ENCODE measurements around the gene NR2C2.

The NR2C2 gene

DNA sequence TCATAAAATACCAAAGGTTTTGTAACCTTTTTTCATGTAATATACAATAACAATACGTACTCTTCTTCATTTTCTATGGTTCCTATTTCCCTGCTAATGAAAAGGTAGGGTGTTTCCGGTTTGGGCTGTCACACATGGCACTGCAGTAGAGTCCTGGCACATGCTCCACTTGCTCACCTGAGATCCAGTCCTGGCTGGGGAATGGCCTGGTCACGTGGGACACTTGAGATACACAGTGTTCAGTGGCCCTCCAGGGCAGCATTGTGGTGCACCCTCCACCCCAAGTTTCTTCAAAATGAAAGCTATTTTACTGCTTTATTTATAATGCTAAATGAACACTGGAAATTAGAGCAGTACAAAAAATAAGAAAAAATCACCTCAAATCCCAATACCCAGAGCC is 94.6 kb downstream of the NR2C2 start:
- Histone ChIP-seq H3K4me2 (ENCODE audit: low read depth, low read length, poor library complexity, severe bottlenecking) (no peak overlapping the region), H4K20me1 (ENCODE audit: low read depth, low read length) (no peaks in the 10 kb centered on the region), H3K4me3 (ENCODE audit: insufficient read depth, low read length, poor library complexity, severe bottlenecking) (no peak overlapping the region), H3K9me2 (replicated peaks; ENCODE audit: insufficient read depth, low read length) (no peaks in the 10 kb centered on the region), H3K9ac (ENCODE audit: low read length) (no peak overlapping the region), H3K79me2 (ENCODE audit: insufficient read depth, low read length) (no peaks in the 10 kb centered on the region; the same call in 1 of the 2 replicates), H3F3A (ENCODE audit: insufficient read depth) (peaks cover 7% of the 10 kb centered on the region; the same call in 1 of the 2 replicates), H3K27me3 (ENCODE audit: low read length) (no peaks in the 10 kb centered on the region), H3K36me3 (ENCODE audit: low read length) (peaks cover 35% of the 10 kb centered on the region), H3K27ac (ENCODE audit: low read depth, low read length) (no peak overlapping the region), H3K9me3 (ENCODE audit: insufficient read depth, low read length) (no peaks in the 10 kb centered on the region), H2AFZ (ENCODE audit: low read depth, low read length, severe bottlenecking) (no peak overlapping the region)
- TF ChIP-seq, protein P1, sequence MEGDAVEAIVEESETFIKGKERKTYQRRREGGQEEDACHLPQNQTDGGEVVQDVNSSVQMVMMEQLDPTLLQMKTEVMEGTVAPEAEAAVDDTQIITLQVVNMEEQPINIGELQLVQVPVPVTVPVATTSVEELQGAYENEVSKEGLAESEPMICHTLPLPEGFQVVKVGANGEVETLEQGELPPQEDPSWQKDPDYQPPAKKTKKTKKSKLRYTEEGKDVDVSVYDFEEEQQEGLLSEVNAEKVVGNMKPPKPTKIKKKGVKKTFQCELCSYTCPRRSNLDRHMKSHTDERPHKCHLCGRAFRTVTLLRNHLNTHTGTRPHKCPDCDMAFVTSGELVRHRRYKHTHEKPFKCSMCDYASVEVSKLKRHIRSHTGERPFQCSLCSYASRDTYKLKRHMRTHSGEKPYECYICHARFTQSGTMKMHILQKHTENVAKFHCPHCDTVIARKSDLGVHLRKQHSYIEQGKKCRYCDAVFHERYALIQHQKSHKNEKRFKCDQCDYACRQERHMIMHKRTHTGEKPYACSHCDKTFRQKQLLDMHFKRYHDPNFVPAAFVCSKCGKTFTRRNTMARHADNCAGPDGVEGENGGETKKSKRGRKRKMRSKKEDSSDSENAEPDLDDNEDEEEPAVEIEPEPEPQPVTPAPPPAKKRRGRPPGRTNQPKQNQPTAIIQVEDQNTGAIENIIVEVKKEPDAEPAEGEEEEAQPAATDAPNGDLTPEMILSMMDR (IDR thresholded peaks at IDR 0.05; ENCODE audit: insufficient read depth, low read length, poor library complexity, severe bottlenecking), result no peak
- no peak for TF ChIP-seq EZH2phosphoT487 (conservative IDR thresholded peaks at IDR 0.05; ENCODE audit: low read length)

DNA sequence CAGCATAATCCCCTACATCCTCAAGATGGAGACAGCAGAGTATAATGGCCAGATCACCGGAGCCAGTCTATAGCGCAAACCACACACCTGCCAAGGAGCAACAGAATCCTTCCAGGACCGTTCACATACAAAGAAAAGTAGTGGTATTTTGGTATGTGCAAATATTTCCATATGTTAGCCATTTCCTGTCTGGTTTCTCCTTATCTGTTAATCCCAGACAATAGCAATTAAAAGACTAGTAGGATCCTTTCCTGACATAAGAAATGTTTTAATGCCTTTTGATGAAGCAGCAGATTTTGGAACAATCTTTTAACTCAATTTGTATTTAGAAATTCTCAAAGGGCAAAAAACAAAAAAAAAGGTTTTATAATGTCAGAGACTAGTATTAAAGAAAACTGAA is 95.6 kb downstream of the NR2C2 start:
- Histone ChIP-seq H3K4me2 (ENCODE audit: low read depth, low read length, poor library complexity, severe bottlenecking) (no peak overlapping the region), H3K27ac (ENCODE audit: low read depth, low read length) (no peak overlapping the region)

DNA sequence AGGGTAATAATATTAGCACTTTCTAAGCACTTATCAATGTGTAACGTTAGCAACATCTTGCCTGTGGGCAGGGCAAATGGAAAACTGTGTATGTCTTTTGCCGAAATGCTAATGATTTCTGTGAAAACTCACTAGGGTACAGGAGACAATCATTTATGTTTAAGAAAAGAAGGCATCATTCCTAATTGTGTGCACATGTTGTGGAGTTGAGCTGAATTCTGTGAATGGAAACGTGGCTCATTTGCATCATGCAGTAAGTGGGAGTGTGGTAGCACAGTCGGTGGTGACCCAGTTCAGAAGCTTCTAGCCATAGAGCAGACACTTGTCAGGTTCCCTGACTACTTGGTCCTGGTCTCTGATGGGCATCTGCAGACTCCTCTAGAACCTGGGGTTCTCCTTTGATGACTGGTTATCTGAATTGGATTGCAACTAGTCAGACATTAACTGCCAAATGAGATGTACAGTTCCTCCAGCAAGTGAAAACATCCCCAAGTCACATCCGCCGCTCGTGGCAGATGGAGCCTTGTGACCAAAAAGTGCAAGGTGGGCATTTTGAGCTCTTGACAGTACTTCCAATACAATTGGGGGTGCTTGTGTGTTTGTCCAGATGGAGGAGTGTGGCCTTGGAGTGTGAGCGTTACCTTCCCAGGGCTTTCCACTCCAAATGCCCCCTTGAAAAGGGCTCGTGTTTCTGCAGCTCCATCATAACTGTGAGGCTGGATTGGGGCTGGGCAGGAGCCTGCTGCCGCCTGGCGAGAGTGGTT is 96.2 kb downstream of the NR2C2 start:
- Histone ChIP-seq H3K4me2 (ENCODE audit: low read depth, low read length, poor library complexity, severe bottlenecking) (no peak overlapping the region), H3K9me2 (replicated peaks; ENCODE audit: insufficient read depth, low read length) (no peaks in the 10 kb centered on the region), H3K36me3 (ENCODE audit: low read length) (peaks cover 45% of the 10 kb centered on the region), H3K9me3 (ENCODE audit: insufficient read depth, low read length) (no peaks in the 10 kb centered on the region), H3K9ac (ENCODE audit: low read length) (no peak overlapping the region), H3K79me2 (ENCODE audit: insufficient read depth, low read length) (no peaks in the 10 kb centered on the region; the same call in 1 of the 2 replicates), H4K20me1 (ENCODE audit: low read depth, low read length) (no peaks in the 10 kb centered on the region), H3K4me3 (ENCODE audit: insufficient read depth, low read length, poor library complexity, severe bottlenecking) (no peak overlapping the region), H2AFZ (ENCODE audit: low read depth, low read length, severe bottlenecking) (no peak overlapping the region), H3F3A (ENCODE audit: insufficient read depth) (peaks cover 14% of the 10 kb centered on the region), H3K27me3 (ENCODE audit: low read length) (no peaks in the 10 kb centered on the region), H3K27ac (ENCODE audit: low read depth, low read length) (no peak overlapping the region)
- TF ChIP-seq, protein P1 (IDR thresholded peaks at IDR 0.05; ENCODE audit: insufficient read depth, low read length, poor library complexity, severe bottlenecking), result no peak
- TF ChIP-seq EZH2phosphoT487 (conservative IDR thresholded peaks at IDR 0.05; ENCODE audit: low read length), result no peak

More for the DNA sequence above, 95.6 kb downstream of the NR2C2 start:
- Histone ChIP-seq H3F3A (ENCODE audit: insufficient read depth) (peaks cover 7% of the 10 kb centered on the region; the same call in 1 of the 2 replicates), H3K4me3 (ENCODE audit: insufficient read depth, low read length, poor library complexity, severe bottlenecking) (no peak overlapping the region), H4K20me1 (ENCODE audit: low read depth, low read length) (no peaks in the 10 kb centered on the region), H3K9me3 (ENCODE audit: insufficient read depth, low read length) (no peaks in the 10 kb centered on the region), H3K9me2 (replicated peaks; ENCODE audit: insufficient read depth, low read length) (no peaks in the 10 kb centered on the region), H2AFZ (ENCODE audit: low read depth, low read length, severe bottlenecking) (no peak overlapping the region), H3K27me3 (ENCODE audit: low read length) (no peaks in the 10 kb centered on the region), H3K79me2 (ENCODE audit: insufficient read depth, low read length) (no peaks in the 10 kb centered on the region; the same call in 1 of the 2 replicates), H3K36me3 (ENCODE audit: low read length) (peaks cover 43% of the 10 kb centered on the region), H3K9ac (ENCODE audit: low read length) (no peak overlapping the region)
- TF ChIP-seq, protein P1 (IDR thresholded peaks at IDR 0.05; ENCODE audit: insufficient read depth, low read length, poor library complexity, severe bottlenecking), result no peak
- TF ChIP-seq EZH2phosphoT487 (conservative IDR thresholded peaks at IDR 0.05; ENCODE audit: low read length), result no peak
